ENCODE data around the gene EIF3I.
"Not testable (repeated sequence)": the region's sequence is repeated elsewhere in the genome, so short reads cannot be mapped to it uniquely, and the experiment has no call there.

EIF3I gene

DNA sequence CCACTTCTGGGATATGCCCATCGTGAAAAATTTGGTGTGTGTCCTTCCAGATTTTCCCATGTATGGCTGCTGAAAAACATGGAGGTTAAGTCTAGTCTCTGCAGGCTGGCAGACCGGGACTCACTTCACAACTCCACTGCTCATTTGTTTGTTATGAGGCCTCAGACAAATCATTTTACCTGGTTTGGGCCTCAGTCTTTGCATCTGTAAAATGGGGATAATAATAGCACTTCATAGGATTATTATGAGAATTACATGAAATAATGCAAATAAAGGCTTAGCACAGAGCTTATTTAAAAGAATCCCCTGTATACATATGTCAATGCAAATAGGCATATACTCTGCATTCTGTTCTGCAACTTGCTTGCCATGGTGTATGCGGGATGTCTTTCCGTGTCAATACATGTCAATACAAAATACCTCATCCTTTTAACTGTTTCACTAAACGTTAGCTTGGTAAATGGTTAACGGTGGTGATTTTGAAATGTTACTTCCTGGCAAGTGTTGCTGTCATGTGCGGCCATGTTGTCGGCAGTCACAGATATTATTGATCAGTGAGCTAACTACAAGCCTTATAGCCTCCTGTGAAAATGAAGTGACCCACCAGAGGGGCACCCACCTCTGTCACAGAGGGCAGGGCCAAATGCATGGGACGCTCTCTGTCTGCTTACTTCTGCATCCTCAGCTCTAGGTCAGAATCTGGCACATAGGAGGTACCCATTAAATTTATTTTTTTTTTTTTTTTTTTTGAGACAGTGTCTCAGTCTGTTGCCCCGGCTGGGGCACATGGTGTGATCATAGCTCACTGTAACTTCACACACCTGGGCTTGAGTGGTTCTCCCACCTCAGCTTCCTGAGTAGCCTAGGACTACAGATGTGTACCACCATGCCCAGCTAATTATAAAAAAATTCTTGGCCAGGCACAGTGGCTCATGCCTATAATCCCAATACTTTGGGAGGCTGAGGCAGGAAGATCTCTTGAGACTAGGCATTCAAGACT, 33.2 kb downstream of the EIF3I start:
- H3K4me3 ChIP-seq (ENCODE audit: low read depth, low read length): no peak overlapping the region
- DNase-seq (ENCODE audit: low read depth): no peak

DNA sequence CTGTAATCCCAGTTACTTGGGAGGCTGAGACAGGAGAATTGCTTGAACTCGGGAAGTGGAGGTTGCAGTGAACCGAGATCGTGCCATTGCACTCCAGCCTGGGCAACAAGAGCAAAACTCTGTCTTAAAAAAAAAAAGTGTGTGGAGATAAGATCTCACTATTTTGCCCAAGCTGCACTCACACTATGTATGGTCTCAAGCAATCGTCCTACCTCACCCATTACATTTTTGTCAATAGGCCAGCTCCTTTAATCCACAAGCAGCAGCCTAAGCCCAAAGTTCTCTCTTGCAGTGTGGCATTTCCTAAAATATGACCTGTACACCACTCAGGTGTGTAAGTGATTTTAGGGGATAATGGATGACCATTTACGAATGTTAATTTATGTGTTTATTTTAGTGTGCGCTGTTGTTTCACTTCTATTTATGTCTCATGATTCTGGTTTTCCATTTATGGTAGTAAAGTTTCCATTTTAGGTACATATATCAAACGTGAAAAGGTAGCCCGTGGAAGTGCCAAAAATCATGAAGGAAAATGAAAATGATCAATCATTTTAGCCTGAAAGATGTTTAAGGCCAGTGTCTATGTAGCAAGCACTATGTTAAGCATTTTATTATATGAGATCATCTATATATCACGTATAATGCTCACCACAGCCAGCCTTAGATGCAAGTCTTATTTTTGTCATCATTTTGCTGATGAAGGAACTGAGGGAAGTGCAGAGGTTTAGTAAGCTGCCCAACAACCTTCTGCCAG, 34.4 kb downstream of the EIF3I start:
- no peak for DNase-seq (ENCODE audit: low read depth)
- no peak overlapping the region for H3K4me3 ChIP-seq (ENCODE audit: low read depth, low read length)

DNA sequence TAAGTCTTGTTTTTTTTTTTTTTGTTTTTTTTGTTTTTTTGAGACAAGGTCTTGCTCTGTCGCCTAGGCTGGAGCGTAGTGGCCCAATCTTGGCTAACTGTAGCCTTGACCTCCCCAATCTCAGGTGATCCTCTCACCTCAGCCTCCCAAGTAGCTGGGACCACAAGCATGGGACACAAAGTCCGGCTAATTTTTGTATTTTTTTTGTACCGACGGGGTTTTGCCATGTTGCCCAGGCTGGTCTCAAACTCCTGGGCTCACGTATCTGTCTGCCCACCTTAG, 35.0 kb downstream of the EIF3I start:
- H3K4me3 ChIP-seq (ENCODE audit: low read depth, low read length): no peak overlapping the region
- DNase-seq (ENCODE audit: low read depth): no peak

DNA sequence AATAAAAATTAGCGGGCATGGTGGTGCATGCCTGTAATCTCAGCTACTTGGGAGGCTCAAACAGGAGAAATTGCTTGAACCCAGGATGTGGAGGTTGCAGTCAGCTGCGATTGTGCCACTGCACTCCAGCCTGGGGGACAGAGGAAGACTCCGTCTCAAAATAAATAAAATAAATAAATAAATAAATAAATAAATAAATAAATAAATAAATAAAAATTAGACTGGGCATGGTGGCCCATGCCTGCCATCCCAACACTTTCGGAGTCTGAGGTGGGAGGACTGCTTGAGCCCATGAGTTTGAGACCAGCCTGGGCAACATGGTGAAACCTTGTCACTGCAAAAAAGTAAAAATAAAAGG, 41.0 kb downstream of the EIF3I start:
- DNase-seq (ENCODE audit: low read depth); H3K4me3 ChIP-seq (ENCODE audit: low read depth, low read length): not testable (repeated sequence)

DNA sequence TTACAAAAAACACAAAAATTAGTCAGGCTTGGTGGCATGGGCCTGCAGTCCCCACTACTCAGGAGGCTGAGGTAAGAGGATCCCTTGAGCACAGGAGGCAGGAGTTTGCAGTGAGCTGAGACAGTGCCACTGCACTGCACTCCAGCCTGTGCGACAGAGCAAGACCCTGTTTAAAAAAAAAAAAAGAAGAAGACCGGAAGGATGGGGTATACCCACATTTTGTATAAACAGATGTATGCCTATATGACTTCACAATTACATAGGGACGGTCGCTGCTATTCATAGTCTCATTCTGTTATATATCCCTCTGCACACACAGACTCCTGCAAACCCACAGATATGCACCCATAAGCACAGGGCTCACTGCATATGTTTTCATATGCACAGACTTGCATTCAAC, 41.5 kb downstream of the EIF3I start:
- no peak for DNase-seq (ENCODE audit: low read depth)
- H3K4me3 ChIP-seq (ENCODE audit: low read depth, low read length): no peak overlapping the region

DNA sequence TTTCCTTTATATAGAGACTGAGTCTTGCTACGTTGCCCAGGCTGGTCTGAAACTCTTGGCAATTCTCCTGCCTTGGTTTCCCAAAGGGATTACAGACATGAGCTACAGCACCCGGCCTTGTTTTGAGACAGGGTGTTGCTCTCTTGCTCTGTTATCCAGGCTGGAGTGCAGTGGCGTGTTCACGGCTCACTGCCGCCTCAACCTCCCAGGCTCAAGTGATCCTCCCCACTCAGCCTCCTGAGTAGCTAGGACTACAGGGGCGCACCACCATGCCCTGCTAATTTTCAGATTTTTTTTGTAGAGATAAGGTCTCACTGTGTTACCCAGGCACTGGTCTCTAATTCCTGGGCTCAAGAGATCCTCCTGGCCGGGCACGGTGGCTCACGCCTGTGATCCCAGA, 43.6 kb downstream of the EIF3I start:
- no peak for DNase-seq (ENCODE audit: low read depth)
- H3K4me3 ChIP-seq (ENCODE audit: low read depth, low read length): no peak overlapping the region

DNA sequence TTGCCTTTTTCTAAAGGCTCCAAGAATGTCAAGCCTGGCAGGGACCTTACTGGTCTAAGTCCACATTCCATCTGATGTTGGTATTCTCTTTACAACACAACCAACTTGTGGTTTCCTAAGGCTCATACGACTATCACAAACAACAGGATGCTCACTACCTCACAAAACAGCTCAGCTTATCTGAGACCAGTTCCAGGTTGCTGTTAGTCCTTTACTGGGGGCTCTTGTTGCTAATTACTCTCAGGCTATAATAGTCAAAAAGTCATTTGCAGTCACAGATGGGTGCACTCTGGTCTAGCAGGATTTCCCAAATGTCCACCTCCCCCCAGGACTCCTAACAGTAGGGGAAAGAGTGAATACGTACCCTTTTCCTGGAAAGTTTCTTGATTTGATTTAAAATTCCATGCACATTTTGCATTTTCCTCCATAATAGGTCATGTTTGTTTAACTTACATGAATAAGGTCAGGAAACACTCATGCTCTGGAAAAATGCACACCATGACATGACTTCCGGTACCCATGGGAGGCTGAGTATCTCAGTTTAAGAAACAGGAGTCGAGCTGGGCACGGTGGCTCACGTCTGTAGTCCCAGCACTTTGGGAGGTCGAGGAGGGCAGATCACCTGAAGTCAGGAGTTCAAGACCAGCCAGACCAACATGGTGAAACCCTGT, 44.8 kb downstream of the EIF3I start:
- DNase-seq (ENCODE audit: low read depth): no peak
- H3K4me3 ChIP-seq (ENCODE audit: low read depth, low read length): no peak overlapping the region

DNA sequence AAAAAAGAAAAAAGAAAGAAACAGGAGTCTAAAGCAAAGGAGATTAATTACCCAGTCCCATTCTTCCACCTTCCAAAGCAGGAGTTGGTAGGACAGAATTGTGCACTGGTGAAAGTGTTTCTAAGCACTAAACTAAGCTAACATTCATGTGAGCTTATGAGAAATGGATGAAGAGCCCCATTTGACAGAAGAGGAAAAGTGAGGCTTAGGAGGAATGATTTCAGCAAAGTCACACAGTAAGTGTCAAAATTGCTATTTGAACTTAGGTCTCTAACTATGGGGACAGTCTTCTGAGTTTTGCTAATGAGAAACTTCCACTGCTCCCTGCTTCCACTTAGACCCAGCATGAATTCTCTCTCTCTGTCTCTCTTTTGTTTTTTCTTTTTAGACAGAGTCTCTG, 47.5 kb downstream of the EIF3I start:
- no peak for DNase-seq (ENCODE audit: low read depth)
- H3K4me3 ChIP-seq (ENCODE audit: low read depth, low read length): no peak overlapping the region

DNA sequence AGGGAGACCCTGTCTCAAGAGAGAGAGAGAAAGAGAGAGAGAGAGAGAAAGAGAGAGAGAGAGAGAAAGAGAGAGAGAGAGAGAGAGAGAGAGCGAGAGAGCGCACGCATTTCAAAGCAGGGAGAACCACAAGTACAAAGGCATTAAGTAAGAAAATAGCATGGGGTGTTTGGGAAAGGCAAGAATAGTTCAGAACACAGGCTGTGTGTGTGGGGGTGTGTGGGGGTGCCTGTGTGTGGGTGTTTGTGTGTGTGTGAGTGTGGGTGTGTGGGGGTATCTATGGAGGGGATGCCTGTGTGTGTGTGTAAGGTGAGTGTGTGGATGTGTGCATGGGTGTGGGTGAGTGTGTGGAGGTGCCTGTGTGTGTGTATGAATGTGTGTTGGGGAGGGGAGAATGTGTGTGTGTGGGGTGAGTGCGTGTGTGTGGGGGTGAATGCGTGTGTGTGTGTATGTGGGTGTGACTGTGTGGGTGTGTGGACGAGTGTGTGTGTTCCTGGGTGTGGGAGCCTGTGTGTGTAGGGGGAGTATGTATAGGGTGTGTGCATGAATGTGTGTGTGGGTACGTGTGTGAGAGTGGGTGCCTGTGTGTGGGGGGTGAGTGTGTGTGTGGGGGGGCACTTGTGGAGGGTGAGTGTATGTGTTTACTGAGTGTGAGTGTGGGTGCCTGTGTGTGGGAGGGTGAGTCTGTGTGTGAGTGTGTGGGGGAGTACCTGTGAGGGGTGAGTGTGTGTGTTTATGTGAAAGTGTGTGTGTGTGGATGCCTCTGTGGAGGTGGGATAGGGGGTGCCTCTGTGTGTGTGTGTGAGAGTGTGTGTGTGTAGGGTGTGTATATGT, 50.6 kb downstream of the EIF3I start:
- DNase-seq (ENCODE audit: low read depth): no peak
- no peak overlapping the region for H3K4me3 ChIP-seq (ENCODE audit: low read depth, low read length)

DNA sequence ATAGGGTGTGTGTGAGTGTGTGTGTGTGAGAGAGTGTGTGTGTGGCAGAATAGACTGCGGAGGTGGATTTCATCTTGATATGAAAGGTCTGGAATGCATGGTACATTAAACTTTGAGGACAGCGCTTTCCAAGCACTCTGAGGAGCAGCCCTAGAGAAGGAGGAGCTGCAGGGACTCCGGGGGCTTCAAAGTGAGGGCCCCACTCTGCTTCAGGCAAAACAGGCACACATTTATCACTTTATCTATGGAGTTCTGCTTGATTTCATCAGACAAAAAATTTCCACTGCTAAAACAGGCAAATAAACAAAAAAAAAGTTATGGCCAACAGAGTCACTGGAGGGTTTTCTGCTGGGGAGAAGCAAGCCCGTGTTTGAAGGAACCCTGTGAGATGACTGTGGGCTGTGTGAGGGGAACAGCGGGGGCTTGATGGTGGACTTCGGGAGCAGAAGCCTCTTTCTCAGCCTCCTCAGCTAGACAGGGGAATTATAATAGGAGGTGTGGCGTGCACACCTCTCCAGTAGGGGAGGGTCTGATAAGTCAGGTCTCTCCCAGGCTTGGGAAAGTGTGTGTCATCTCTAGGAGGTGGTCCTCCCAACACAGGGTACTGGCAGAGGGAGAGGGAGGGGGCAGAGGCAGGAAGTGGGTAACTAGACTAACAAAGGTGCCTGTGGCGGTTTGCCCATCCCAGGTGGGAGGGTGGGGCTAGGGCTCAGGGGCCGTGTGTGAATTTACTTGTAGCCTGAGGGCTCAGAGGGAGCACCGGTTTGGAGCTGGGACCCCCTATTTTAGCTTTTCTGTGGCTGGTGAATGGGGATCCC, 51.4 kb downstream of the EIF3I start:
- DNase-seq (ENCODE audit: low read depth): no peak
- H3K4me3 ChIP-seq (ENCODE audit: low read depth, low read length): no peak overlapping the region

DNA sequence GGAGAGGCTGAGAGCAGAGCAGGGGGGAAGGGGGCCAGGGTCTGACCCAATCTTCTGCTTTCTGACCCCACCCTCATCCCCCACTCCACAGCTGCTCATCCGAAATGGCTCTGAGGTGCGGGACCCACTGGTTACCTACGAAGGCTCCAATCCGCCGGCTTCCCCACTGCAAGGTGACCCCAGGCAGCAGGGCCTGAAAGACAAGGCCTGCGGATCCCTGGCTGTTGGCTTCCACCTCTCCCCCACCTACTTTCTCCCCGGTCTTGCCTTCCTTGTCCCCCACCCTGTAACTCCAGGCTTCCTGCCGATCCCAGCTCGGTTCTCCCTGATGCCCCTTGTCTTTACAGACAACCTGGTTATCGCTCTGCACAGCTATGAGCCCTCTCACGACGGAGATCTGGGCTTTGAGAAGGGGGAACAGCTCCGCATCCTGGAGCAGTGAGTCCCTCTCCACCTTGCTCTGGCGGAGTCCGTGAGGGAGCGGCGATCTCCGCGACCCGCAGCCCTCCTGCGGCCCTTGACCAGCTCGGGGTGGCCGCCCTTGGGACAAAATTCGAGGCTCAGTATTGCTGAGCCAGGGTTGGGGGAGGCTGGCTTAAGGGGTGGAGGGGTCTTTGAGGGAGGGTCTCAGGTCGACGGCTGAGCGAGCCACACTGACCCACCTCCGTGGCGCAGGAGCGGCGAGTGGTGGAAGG, 52.6 kb downstream of the EIF3I start:
- no peak overlapping the region for H3K4me3 ChIP-seq (ENCODE audit: low read depth, low read length)
- no peak for DNase-seq (ENCODE audit: low read depth)

DNA sequence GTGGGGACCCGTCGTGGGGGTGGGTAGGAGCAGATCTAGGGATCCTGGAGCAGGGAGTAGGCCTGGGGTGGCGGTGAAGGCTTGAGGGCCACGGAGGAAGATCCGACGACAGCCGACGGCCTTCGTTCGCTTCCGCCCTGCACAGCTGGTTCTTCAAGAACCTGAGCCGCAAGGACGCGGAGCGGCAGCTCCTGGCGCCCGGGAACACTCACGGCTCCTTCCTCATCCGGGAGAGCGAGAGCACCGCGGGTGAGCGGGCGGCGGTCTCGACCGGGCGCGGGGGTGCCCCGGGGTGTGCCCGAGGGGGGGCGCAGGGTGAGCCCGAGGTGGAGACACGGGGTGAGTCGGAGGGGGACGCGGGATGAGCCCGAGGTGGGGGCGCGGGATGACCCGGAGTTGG, 53.2 kb downstream of the EIF3I start:
- no peak for DNase-seq (ENCODE audit: low read depth)
- no peak overlapping the region for H3K4me3 ChIP-seq (ENCODE audit: low read depth, low read length)

DNA sequence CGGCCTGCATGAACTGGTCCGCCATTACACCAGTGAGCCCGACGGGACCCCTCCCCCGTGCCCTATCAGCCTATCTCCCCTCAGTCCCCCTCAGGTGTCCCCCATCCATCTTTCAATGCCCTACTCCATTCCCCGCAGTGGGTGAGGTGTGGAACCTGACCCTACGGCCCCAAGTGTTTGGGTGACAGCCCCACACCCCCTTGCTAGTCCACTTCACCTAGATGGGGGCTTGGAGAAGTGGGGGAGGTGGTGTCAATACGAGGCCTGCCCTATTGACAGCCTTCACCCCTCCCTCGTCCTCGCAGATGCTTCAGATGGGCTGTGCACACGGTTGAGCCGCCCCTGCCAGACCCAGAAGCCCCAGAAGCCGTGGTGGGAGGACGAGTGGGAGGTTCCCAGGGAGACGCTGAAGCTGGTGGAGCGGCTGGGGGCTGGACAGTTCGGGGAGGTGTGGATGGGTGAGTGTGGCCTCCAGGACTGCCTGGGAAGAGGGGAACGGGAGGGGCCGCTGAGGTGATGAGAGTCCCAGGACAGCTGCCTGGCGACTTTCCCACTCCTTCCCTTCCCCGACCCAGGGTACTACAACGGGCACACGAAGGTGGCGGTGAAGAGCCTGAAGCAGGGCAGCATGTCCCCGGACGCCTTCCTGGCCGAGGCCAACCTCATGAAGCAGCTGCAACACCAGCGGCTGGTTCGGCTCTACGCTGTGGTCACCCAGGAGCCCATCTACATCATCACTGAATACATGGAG, 54.0 kb downstream of the EIF3I start:
- no peak overlapping the region for H3K4me3 ChIP-seq (ENCODE audit: low read depth, low read length)
- no peak for DNase-seq (ENCODE audit: low read depth)
